ENCODE results near the gene LRRC75A. TPM values are rescaled to one million over a fixed set of nuclear protein-coding genes. Genes with fewer than 3 reads are reported as not detected.

LRRC75A gene
- total RNA-seq, 3 donors from 2014 or later = 1.5 to 3.3 (median 1.6) TPM

GRCh38 chr17:16504984-16505383 is 13.0 kb upstream of the LRRC75A start:
- H3K9me3 ChIP-seq = no peaks in the 10 kb centered on the region
- no peak for DNase-seq (ENCODE audit: low spot score in 2 of 2)
- no peaks in the 10 kb centered on the region for H3K4me1 ChIP-seq
- no peak overlapping the region for H3K27ac ChIP-seq
- TF ChIP-seq CTCF (IDR thresholded peaks at IDR 0.05) = no peak
- no peak for TF ChIP-seq POLR2A (IDR thresholded peaks at IDR 0.05)
- no peak for TF ChIP-seq POLR2AphosphoS5 (IDR thresholded peaks at IDR 0.05)
- no peaks in the 10 kb centered on the region for H3K36me3 ChIP-seq
- intact Hi-C loops (cut with DNase I; ENCODE audit: low total_unique reads) = no loop called here
- H3K4me3 ChIP-seq = no peak overlapping the region
- no peaks in the 10 kb centered on the region for H3K27me3 ChIP-seq

GRCh38 chr17:16496820-16497489 is 5.0 kb upstream of the LRRC75A start:
- Histone ChIP-seq H3K4me1 (no peaks in the 10 kb centered on the region), H3K36me3 (no peaks in the 10 kb centered on the region), H3K4me3 (no peak overlapping the region), H3K27me3 (no peaks in the 10 kb centered on the region), H3K27ac (no peak overlapping the region), H3K9me3 (no peaks in the 10 kb centered on the region)
- intact Hi-C loops (cut with DNase I; ENCODE audit: low total_unique reads) = no loop called here
- TF ChIP-seq POLR2AphosphoS5 (IDR thresholded peaks at IDR 0.05) (no peak), POLR2A (IDR thresholded peaks at IDR 0.05) (no peak), CTCF (IDR thresholded peaks at IDR 0.05) (no peak)
- DNase-seq (ENCODE audit: low spot score in 2 of 2) = no peak

GRCh38 chr17:16495980-16496819 is 4.2 kb upstream of the LRRC75A start:
- H3K9me3 ChIP-seq = no peaks in the 10 kb centered on the region
- TF ChIP-seq CTCF (IDR thresholded peaks at IDR 0.05) (no peak), POLR2A (IDR thresholded peaks at IDR 0.05) (no peak), POLR2AphosphoS5 (IDR thresholded peaks at IDR 0.05) (no peak)
- intact Hi-C loops (cut with DNase I; ENCODE audit: low total_unique reads) = no loop called here
- H3K27me3 ChIP-seq = no peaks in the 10 kb centered on the region
- DNase-seq (ENCODE audit: low spot score in 2 of 2) = no peak
- no peaks in the 10 kb centered on the region for H3K36me3 ChIP-seq
- no peaks in the 10 kb centered on the region for H3K4me1 ChIP-seq
- H3K27ac ChIP-seq = no peak overlapping the region
- no peak overlapping the region for H3K4me3 ChIP-seq

- no peak overlapping the region for H3K4me3 ChIP-seq
- no peak for DNase-seq (ENCODE audit: low spot score in 2 of 2)
- intact Hi-C loops (cut with DNase I; ENCODE audit: low total_unique reads) = no loop called here
- H3K4me1 ChIP-seq = no peaks in the 10 kb centered on the region
- no peak for TF ChIP-seq POLR2A (IDR thresholded peaks at IDR 0.05)
- no peak for TF ChIP-seq CTCF (IDR thresholded peaks at IDR 0.05)
- H3K36me3 ChIP-seq = no peaks in the 10 kb centered on the region
- no peaks in the 10 kb centered on the region for H3K9me3 ChIP-seq
- H3K27me3 ChIP-seq = no peaks in the 10 kb centered on the region
- H3K27ac ChIP-seq = no peak overlapping the region
Observed at GRCh38 chr17:16495561-16495960, 3.6 kb upstream of the LRRC75A start.

GRCh38 chr17:16494059-16494458 is 2.1 kb upstream of the LRRC75A start:
- Histone ChIP-seq H3K36me3 (no peaks in the 10 kb centered on the region), H3K9me3 (no peaks in the 10 kb centered on the region), H3K4me1 (no peaks in the 10 kb centered on the region), H3K27me3 (no peaks in the 10 kb centered on the region), H3K4me3 (no peak overlapping the region), H3K27ac (no peak overlapping the region)
- no peak for DNase-seq (ENCODE audit: low spot score in 2 of 2)
- intact Hi-C loops (cut with DNase I; ENCODE audit: low total_unique reads) = no loop called here
- TF ChIP-seq POLR2A (IDR thresholded peaks at IDR 0.05) (no peak), POLR2AphosphoS5 (IDR thresholded peaks at IDR 0.05) (no peak), CTCF (IDR thresholded peaks at IDR 0.05) (no peak)
